AG08396 (cell line): ENCODE data around the gene CFAP221.
A peak's percentile ranks its signal among the peaks of the same experiment; 100 is the strongest.
"Not testable (repeated sequence)": the region's sequence is repeated elsewhere in the genome, so short reads cannot be mapped to it uniquely, and the experiment has no call there.

ENCODE experiments used
- DNase-seq: peaks from one replicate; pipeline ENCODE4 v3.0.0; 2012; ENCODE audit warnings: low spot score, mixed read lengths

Gene CFAP221

DNA sequence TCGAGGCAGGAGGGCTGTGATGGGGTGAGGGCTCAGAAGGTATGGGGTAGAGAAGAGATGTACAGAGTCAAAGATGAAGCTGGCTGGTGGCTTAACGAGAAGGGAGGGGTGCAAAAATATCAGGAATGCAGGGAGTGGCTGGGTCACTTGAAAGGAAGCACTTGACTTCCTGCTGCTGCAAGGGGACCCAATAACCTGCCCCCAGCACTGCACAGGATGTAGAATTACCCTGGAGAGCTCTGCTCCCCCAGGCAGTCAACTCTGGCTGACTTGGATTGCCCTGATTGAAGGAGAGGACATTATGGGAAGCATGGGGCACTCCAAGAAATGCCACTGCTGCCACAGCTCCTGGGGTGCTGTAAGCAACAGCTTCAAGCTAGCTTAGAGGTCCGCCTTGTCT lies 41.8 kb downstream of the CFAP221 start:
- no peak for DNase-seq

DNA sequence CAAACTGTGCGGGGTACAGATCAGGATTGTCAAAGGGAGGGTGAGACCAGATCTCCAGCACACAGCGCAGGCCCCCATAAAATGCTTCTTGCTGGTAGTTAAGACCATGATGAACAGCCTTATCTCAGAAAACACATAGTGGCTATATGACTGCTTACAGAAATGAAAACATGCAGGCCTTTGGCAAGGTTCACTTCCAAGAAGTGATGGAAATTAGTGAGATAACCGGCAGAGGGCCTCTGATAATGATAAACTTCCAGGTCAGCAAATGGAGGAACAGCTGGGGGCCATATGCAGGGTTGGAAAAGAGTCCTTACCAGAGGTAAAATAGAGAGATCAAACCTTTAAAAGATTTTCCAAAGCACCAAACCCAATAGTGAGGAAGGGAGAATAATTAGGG lies 46.6 kb downstream of the CFAP221 start:
- no peak for DNase-seq

DNA sequence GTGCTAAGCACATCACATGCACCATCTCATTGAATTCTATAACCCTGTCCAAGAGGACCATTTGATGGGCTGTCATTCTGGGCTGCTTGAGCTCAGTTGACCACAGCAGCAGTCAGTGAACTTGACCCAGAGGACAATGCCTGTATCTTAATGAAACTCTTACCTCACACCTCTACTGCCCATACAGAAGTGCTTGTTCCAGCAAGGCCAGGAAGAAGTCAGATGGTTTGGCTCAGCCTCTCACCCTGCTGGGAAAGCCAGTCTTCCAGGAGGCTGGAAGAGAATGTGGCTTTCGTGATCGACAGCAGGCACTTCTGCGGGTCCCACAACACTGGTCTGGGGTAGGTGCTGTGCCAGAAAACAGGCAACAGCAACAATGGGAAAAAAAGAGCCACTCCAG lies 47.3 kb downstream of the CFAP221 start:
- DNase-seq = no peak

DNA sequence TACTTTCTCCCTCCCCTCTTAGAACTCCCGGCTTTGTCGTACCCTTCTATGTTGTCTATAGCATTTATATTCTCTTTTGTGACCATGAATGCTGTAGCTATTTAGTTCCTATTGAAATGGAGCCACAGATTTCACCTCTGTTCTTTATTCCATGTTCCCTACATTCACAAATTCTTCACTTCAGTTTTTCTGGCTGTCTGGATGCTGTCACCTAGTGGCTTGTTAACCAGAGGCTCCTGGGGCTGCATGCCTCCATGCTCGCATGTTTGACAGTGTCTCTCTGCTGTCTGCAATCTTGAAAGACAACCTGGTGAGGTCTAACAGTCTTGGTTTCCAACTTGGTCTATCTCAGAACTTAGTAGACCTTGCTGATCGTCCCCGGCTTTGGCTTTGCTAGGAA lies 48.2 kb downstream of the CFAP221 start:
- DNase-seq = no peak

DNA sequence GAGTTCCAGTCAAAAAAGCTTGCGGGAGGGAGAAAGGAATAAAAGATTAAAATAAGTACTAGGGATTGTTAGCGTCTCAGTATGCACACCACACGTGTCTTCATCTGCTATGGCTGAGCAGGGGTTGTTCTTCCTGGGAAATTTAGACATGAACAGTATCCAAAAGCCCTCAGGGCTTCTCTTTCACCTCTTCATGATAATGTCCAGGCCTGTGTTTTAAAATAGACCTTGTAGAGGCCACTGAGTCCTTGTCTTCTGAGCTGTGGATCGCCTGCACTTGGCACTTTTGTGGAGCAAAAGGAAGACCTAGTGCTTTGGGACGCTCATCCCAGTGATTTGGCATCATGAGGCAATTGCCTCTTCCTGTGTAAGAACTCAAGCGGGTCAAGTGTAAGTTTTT lies 52.4 kb downstream of the CFAP221 start:
- no peak for DNase-seq

DNA sequence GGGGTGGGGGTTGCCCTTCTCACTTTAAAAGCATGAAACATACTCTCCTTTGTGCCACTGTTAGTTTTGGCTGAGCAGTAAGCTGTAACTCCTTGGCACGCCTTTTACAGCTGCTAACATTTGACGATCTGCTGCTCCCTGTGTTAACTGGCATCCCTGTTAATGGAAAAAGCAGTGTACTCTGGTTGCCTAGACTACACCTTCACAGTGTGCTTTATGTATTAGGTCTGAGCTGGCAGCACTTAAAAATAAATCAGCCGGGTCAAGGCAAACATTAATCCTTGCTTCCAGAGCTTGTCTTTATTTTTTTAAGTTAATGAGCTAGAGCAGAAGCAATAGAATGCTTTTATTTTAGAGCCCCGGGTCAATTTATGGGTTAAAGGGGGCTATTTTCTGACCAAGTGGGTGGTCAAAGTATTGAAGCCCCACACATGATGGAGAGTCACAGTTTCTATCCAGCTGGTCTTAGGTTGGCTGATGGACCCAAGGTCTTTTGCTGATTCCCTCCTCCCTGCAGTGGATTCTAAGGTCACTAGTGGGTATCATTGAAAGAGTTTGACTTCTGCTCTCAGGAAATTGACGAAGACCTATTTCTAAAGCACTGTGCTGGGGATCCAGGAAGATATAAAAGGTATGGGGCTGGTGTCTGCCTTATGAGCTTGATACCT lies 54.5 kb downstream of the CFAP221 start:
- DNase-seq = no peak

DNA sequence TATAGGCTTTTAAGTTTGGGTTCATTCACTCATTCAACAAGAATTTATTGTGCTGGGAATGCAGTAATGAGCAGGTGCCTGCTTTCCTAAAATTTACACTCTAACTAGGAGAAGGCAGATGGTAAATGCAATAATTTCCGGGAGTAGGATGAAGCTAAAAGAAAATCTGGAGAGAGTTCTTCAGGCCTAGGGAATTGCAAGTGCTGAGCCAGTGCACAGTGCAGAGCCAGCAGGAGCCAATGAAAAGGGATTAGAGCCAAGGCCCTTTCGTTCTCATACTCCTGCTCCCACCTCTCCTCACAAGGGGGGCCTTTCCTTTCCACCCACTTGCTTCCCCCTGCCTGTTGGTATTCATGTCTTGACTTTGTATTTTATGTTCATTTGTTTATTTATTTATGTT lies 55.1 kb downstream of the CFAP221 start:
- DNase-seq = no peak

DNA sequence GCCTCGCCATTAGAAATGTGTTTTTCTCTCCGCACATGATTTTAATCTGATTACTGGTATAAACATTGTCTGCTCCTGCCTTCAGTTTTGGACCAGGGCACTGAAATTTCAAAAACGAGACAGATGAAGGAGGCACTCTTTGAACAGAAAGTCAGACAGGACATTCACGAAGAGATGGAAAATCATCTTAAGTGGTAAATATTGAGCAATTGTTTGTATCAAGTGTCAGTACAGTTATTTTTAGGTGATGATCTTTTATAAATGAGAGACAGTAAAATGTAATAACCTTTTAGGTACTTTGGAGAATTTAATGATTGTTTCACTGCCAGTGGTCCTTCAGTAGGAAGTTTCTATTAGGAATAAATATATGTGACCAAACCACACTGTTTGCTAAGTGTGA lies 60.8 kb downstream of the CFAP221 start:
- DNase-seq = no peak

DNA sequence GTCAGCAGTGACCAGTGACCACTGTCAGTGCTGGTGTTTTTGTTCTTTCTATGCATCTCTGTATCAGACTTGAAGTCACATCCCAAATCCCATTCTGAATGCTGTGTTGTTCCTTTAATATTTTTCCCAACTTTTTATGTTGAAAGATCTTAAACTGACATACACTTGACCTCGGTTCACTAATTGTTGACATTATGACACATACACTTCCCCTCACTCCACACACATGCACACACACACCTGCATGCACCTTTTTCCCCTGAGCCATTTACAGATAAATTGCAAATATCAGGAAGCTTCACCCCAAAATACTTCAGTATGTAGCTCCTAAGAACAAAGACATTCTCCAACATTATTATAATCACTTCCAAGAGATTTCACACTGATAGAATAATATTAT lies 62.4 kb downstream of the CFAP221 start:
- DNase-seq = no peak

DNA sequence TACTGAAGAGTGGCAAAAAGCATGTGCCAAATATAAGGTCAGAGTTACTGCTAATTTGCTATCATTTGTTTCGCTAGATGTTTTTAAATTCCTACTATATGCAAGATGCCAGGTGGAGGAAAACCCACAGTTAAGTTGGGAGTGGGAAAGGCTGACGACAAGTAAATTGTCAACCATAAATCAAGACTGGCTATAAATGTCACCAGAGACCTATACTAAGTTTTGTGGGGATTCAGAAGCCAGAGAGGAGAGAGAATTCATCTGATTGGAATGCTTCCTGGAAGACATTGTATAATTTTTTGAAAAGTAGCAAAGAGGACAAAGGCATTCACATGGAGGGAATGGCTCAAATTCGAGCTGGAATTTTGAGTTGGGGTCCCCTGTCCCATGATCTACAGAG lies 64.3 kb downstream of the CFAP221 start:
- no peak for DNase-seq

DNA sequence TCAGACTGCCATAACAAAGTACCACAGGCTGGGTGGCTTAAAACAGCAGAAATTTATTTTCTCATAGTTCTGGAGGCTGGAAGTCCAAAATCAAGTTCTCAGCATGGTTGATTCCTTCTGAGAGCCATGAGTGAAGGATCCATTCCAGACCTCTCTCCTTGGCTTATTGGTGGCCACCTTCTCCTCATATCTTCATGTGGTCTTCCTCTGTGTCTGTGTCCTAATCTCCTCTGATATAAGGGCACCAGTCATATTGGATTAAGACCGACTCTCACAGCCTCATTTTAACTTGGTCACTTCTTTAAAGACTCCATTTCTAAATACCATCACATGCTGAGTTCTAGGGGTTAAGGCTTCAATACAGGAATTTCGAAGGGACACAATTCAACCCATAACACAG lies 65.1 kb downstream of the CFAP221 start:
- no peak for DNase-seq

DNA sequence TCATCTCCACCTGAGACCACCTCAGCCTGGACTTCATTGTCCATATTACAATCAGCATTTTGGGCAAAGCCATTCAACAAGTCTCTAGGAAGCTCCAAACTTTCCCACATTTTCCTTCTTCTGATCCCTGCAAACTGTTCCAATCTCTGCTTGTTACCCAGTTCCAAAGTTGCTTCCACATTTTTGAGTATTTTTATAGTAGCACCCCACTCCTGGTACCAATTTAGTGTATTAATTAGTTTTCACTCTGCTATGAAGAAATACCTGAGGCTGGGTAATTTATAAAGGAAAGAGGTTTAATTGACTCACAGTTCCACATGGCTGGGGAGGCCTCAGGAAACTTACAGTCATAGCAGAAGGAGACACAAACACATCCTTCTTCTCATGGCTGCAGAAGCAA lies 69.9 kb downstream of the CFAP221 start:
- DNase-seq = not testable (repeated sequence)

DNA sequence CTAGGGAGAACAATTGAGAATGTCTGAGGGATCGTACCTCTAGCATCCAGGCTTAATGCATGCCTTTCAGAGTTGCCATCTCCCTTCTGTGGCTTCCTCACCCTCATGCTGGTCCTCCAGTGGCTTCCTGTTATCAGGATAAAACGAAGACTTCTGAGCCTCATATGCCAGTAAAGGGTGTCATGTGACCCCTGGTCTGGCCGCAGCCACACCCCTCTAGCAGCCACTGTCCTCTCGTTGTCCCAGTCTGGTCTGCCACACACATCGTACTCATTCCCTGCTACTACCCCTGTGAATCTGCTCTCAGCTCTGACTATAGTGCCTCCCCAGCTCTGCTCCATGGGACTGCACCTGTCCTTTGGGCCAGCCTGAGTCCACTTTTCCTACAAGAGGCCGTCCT lies 72.2 kb downstream of the CFAP221 start:
- DNase-seq = no peak

DNA sequence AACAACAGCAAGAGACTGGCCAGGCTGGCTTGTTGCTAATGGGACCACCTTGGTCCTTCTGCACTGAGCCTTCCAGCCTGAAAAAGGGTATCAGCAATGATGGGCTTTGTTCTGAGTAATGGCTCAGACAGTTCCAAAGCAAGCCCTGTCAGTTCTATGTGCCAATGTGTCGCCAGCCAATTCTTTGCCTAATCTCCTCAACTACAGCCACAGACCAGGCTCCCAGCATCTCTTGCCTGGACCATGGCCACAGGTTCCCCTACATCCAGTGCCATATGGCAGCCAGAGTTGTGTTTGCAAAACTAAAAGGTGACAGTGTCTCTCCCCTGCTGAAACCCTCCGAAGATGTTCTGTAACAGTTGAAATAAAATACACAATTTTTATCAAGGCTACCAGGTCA lies 73.2 kb downstream of the CFAP221 start:
- DNase-seq = no peak

DNA sequence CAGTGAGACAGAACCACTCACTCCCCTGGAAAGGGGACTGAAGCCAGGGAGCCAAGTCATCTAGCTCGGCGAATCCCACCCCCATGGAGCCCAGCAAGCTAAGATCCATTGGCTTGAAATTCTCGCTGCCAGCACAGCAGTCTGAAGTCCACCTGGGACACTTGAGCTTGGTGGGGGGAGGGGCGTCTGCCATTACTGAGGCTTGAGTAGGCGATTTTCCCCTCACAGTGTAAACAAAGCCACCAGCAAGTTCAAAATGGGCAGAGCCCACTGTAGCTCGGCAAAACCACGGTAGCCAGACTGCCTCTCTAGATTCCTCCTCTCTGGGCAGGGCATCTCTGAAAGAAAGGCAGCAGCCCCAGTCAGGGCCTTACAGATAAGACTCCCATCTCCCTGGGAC lies 74.5 kb downstream of the CFAP221 start:
- DNase-seq = not testable (repeated sequence)

DNA sequence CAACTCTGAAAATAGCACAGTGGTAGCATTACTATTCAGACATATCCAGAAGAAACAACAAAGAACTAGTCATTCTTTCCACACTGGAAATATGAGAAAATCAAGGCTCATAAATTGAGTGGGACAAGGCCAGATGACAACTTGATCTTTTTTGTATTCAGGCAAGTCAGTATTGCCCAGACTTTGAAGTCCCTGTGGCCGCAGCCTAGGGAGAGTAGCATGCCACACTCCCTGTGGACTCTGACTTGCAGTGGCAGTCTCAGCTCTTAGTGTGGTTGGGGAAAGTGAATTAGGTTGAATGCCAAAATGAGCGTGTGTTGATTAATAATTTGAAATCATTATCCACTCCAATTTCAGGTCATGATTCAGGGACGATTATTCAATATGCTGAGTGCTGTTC lies 81.0 kb downstream of the CFAP221 start:
- no peak for DNase-seq

DNA sequence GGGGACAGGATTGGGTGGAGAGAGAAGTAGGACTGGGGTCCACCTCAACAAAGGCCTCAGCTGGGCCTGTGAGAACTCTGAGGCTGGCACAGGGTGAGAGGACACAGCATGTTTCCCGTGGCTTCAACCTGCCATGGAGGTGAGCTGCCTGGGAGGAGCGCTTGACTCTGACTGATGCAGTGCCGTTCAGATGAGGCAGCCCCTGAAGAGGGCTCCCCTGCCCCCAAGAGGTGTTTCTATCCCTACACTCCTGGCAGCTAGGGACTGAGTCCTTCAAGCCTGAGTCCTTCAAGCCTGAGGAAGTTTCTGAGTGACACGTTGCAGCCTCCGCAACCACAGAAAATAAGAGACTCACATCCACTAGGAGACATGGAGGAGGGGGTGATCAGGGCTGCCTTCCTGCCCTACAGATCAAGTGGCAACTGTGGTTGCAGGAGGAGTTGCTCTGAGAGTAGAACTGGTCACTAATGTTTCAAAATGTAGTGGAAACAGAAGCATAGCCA lies 85.1 kb downstream of the CFAP221 start:
- DNase-seq = no peak

DNA sequence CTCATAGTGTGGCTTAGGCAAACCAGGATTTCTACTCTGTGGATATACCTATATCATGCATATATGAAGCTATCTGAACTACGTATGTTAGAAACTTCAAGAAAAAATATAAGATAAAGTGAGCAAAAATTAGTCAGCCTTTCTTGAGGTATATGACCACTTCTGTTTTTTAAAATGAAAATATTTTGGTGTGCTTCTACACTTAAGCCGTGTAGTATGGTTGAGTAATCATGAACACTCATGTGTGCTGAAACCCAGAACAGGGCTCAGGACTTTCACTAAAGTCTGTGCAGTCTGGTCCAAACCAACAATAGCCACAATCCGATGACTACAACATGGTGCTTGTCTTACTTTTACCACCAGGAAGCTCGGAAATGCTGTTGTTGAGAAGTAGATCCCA lies 85.9 kb downstream of the CFAP221 start:
- no peak for DNase-seq

DNA sequence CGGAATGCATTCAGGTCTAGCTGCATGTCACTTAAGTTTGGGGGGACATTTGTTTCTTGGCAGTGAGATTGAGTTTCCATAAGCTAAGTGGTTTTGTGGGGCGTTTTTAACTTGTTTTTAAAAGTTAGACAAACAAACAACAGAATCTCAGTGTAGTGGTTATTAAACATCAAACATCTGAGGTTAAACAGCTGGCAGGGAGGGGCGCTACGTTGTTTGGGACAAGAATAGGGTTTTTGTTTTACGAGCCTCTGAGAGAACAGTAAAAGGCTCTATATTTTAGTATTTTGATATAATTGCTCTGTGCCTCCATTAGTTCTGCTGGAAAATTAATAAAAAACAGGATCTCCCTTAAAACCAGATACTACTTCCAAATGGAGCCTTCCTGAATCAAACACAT lies 93.1 kb downstream of the CFAP221 start:
- DNase-seq = no peak

DNA sequence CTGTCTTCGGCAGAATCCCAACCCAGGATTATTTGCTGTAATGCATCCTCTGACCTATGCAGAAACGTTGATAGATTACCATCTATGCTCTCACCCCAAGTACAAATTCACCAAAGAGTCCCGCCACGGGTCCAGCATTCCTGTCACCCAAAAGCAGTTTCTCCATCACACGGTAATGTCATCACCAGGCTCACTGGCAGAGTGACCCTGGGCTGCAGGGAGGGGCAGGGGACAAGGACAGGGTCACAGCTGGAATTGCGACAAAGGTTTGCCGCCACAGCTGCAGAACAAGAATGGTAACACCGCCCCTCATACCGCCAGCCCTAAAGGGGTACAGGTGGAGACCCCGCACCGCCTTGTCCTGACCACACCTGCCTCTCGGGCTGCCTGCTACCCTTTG lies 94.0 kb downstream of the CFAP221 start:
- DNase-seq = no peak

DNA sequence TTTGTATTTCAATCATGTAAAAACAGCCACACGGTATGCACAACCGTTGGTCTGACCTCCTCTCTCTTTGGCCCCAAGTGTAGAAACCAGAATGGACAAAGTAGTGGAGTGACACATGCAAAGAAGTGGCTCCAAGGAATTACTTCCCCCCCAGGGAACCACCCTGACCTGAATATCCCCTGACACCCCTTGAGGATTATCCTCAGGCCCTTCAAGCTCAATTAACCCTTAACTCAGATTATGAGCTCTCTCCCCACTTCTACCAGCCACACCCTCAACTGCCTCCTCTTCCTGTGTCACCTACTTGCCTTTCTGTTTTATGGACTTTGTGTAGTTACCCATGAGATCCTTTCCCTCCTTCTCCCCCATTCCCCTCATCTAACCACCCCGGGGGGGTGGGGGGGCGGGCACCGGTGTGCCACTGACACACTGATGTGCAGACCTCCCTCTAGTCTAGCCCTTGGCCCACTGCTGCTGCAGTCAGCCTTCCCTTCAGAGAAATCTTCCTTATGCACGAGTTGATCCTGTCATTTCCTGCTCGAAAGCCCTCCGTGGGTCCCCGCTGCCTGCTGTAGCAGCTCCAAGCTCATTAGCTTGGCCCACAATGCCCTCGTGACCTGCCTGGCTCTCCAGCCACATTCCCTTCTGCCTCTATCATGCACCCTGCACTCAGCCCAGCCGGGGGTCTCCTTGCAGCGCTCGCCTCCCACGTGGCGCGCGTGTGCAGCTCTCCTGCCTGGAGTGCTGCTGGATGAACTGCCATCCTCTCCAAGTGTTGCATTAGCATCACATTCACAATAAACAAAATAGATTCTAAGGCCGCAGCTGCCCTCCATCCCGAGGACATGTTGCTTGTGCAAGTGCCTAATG lies 94.7 kb downstream of the CFAP221 start:
- no peak for DNase-seq

DNA sequence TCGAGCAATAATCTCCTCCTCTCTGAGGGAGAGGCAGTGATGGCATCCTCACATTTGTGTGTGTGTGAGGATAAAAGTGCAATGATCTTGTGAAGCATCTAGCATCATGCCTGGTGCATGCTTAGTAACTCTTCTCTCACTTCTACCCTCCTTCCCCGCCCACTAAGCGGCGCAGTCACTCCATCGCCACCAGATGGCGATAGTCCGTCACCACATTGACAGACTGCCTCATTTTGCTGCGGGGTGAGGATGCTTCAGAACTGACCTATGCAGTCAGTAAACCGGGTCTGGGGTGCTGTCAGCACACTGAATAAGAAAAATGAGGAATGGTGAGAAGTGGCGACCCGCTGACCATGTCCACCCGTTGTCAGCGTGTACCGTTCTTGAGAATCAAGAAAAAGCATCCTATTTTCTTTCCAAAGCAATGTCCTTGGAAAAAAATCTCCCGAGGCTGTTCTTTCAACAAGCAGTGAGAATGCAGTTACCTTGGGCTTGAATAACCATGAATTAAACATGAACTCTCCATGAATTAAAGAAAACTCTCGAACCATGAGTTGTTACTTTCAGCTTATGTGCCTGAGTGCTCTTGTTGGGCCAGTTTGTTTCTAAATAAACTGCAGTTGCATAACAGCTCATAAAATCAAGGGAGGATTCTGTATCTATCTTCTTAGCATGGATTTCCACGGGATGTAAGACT lies 97.5 kb downstream of the CFAP221 start:
- DNase-seq = peak; percentile 85

DNA sequence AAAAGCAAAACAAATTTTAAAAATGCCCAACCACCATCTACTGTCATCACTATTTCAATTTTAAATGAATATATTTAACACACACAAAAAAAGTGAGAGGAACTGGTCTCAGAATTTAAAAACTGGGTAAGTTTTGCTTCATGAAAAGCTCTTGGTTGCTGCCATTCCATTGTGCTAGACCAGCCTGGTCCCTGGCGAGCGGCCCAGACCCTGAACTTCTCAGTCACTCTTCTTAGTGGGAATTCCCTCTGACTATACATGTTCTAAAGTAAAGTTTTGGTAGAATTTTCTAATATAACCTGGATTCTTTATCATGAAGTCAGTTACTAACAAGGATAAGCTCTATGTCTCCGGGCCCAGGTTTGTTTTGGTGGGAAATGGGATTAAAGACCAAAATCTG lies 99.9 kb downstream of the CFAP221 start:
- no peak for DNase-seq
